Right ventricle myocardium superior (tissue), 1 donor: ENCODE results near the gene NUP210. TPM values are rescaled to one million over a fixed set of nuclear protein-coding genes. Genes with fewer than 3 reads are reported as not detected.

ENCODE experiments used
- ATAC-seq: fragments of 200-7000 bp; cut with Tn5 transposase; one replicate; pipeline ENCODE4 v1.9.1; 2020; ENCODE audit warnings: mild to moderate bottlenecking; ENCODE audit not compliant: poor library complexity
- DNase-seq: peaks from one replicate; pipeline ENCODE4 v3.0.0-alpha.2; 2020
- intact Hi-C: fragments of 100-400 bp; cut with DNase I; formaldehyde crosslinking; loops from one replicate; pipeline ENCODE4 v1.11.2; 2022
- total RNA-seq: library from RNA; stranded (reverse); fragmentation: NEBNext Ultra II Directional; extraction: Animal tissue kit (Norgen Biotek cat#: 25700); gene quantifications from one replicate; pipeline ENCODE4 v1.2.1, GENCODE V29; 2021
- donor health status: DM: no; HTN: yes; CAD: no; lungs with severe emphysema.

NUP210 gene
- total RNA-seq, 1 donor from 2014 or later: 2.7 TPM

- ATAC-seq (no peak), DNase-seq (no peak)
- intact Hi-C loops: no loop called here
Measured at GRCh38 chr3:13341229-13341905, 78.8 kb downstream of the NUP210 start.

- no peak for DNase-seq
- ATAC-seq: no peak
- intact Hi-C loops: no loop called here
Measured at GRCh38 chr3:13339833-13340232, 80.3 kb downstream of the NUP210 start.

- ATAC-seq (no peak), DNase-seq (no peak)
- intact Hi-C loops: no loop called here
Measured at GRCh38 chr3:13338996-13339395, 81.1 kb downstream of the NUP210 start.

GRCh38 chr3:13338231-13338630, 81.9 kb downstream of the NUP210 start:
- DNase-seq (no peak), ATAC-seq (no peak)
- intact Hi-C loops: no loop called here

DNA sequence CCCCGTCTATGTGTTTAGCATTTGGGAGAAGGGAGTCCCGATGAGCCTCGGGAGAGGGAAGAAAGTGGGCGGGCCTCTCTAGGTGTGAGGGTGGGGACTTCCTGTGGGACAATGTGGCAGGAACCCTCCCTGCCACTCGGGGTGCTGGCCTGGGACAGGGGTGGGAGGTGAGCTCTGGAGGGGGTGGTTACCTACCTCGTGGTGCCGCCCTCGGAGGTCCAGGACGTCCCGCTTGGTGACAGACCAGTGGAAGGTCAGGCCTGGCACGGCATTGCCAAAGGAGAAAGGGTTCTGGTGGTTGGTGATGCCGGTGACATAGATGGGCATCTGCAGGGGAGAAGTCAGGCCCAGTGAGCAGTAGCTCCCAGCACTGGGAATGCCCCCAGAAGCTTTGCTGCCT, 83.5 kb downstream of the NUP210 start:
- intact Hi-C loops: no loop called here
- DNase-seq (no peak), ATAC-seq (no peak)

- DNase-seq: no peak
- intact Hi-C loops: no loop called here
- ATAC-seq: no peak
Measured at GRCh38 chr3:13335503-13335902, 84.6 kb downstream of the NUP210 start.

DNA sequence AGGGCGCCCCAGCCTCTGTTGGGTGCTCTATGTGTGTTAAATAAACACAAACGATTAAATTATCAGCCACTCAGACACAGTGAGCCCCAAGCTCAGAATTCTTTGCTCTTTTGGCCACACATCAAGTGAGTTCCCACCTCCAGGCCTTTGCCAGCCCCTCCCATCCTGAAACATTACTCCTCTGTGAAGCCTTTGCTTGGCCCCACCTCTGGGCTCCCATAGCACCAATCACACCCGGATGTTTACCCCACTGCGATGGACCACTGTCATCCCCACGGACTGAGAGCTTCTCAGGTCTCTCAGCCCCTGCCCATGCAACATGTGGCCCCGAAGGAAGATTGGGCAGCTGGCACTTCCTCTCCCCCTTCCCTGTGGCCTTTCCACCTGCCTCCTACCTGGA, 85.1 kb downstream of the NUP210 start:
- ATAC-seq (no peak), DNase-seq (no peak)
- intact Hi-C loops: no loop called here

GRCh38 chr3:13333236-13333897, 86.8 kb downstream of the NUP210 start:
- no peak for DNase-seq
- no peak for ATAC-seq
- intact Hi-C loops: no loop called here

- DNase-seq: no peak
- intact Hi-C loops: no loop called here
- no peak for ATAC-seq
Measured at GRCh38 chr3:13332740-13333139, 87.4 kb downstream of the NUP210 start.

DNA sequence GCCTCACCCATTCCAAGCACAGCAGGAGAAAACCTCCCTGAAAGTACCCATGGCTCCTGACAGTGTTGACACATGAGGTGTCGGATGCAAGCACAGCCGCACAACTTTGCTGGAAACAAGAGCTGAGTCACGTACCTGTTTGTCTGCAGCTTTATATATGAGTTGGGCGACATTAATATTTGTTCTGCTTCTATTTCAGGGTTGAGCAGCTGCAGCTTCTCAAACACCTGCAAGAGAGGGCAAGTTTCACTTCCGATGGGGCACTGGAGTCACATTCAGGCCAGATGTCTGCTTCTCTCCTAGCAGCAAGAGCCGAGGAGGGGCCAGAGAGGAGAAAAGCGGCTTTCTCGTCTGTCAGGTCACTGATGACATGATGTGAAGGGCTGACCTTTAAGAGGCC, 88.0 kb downstream of the NUP210 start:
- DNase-seq (no peak), ATAC-seq (no peak)
- intact Hi-C loops: no loop called here

- DNase-seq (no peak), ATAC-seq (no peak)
- intact Hi-C loops: no loop called here
Measured at GRCh38 chr3:13329746-13330145, 90.4 kb downstream of the NUP210 start.

GRCh38 chr3:13325892-13326443, 94.2 kb downstream of the NUP210 start:
- DNase-seq: no peak
- intact Hi-C loops: no loop called here
- ATAC-seq: no peak

- ATAC-seq: no peak
- intact Hi-C loops: no loop called here
- DNase-seq: no peak
Measured at GRCh38 chr3:13324835-13325501, 95.2 kb downstream of the NUP210 start.

- ATAC-seq: no peak
- intact Hi-C loops: no loop called here
Measured at GRCh38 chr3:13323822-13324221, 96.3 kb downstream of the NUP210 start.

GRCh38 chr3:13322324-13322723, 97.8 kb downstream of the NUP210 start:
- intact Hi-C loops: no loop called here
- ATAC-seq: no peak
- DNase-seq: no peak

More at GRCh38 chr3:13323822-13324221, 96.3 kb downstream of the NUP210 start:
- DNase-seq: no peak

DNA sequence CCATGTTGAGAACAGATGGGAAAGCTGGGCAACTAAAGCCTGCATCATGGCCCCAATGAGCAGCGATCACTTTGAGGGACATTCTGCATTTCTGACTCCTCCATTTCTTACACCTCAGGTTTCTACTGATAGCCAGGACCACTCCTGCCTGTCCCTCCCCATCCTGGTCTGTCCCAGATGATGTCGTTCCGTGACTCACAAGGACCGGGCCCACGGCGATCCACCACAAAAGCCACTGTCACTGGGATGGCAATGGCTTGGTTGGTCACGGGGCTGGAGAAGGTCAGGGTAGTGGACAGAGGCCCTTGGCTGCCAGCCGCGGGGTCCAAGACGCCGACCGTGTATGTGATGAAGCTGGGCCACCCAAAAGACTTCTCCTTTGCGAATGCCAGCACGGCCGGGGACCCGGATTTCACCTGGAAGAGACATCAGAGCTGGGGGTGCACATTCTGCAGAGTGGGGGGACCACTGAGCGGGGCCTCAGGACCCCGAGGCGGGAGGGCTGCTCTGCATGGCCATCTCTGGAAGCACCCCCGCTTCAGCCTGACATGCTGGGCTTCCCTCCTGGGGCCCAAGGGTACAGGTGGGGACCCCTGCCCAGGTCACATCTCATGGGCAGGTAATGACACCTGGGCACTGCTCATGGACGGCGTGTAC, 100.4 kb downstream of the NUP210 start:
- intact Hi-C loops: no loop called here

DNA sequence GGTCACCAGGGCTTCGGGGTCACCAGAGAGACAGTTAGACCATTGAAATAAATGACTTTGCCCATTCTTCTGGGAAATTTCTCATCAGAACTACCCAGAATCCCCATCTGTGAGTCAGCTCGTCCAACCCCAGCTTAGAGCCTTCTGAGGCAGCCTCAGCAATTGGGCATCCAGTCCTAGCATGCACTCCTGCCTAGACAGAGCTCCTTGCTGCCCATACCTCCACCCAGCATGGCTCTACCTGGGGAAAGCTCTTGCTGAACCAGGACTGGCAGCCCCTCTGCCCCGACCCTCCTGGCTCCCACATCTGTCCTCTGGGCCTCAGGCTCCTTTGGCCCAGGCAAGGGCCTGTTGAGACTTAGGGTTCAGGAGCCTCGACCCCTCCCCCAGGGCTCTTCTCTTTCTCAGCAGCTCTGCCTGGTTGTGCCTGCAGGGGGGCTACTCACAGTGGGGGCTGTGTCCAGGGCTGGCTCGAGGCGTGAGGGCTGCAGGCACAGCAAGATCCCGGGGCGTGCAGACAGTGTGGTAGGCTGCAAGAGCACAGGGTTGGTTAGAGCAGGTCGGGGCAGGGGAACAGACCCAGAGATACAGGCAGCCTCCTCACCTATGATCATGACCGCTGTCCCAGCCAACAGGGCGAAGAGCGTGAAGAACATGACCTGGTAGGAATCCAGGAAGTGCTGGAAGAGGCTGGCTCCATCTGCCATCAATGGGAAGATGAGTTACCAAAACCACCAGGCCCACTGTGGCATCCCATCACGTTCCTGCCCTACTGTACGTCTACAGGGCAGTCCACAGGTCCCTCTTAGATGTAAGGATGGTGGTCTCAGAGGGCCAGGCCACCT, 101.3 kb downstream of the NUP210 start:
- ATAC-seq (no peak), DNase-seq (no peak)
- intact Hi-C loops: no loop called here

More for the DNA sequence above, 100.4 kb downstream of the NUP210 start:
- ATAC-seq (no peak), DNase-seq (no peak)

GRCh38 chr3:13317596-13318320, 102.4 kb downstream of the NUP210 start:
- intact Hi-C loops: no loop called here
- DNase-seq (no peak), ATAC-seq (no peak)
